Dendritic cell treated with granulocyte-macrophage colony-stimulating factor and Interleukin-4, amounts not matched to agents 40 ng/mL and 50 ng/mL, for 4 days (primary cell): ENCODE measurements around the gene CDS1.
A peak's percentile ranks its signal among the peaks of the same experiment; 100 is the strongest.
"Not testable (repeated sequence)": the region's sequence is repeated elsewhere in the genome, so short reads cannot be mapped to it uniquely, and the experiment has no call there.

Source experiments
- H3K27ac Mint-ChIP-seq: one replicate; pipeline ENCODE4 v1.8.0; 2022; ENCODE audit warnings: mild to moderate bottlenecking, mixed read lengths
- H3K27me3 Mint-ChIP-seq: one replicate; pipeline ENCODE4 v1.8.0; 2022; ENCODE audit warnings: mild to moderate bottlenecking, mixed read lengths
- H3K36me3 Mint-ChIP-seq: one replicate; pipeline ENCODE4 v1.8.0; 2022; ENCODE audit warnings: low read depth, mixed read lengths
- H3K4me1 Mint-ChIP-seq: one replicate; pipeline ENCODE4 v1.8.0; 2022; ENCODE audit warnings: low read depth, mixed read lengths
- H3K4me3 Mint-ChIP-seq: one replicate; pipeline ENCODE4 v1.8.0; 2022; ENCODE audit warnings: mild to moderate bottlenecking, moderate library complexity, mixed read lengths
- H3K9me3 Mint-ChIP-seq: one replicate; pipeline ENCODE4 v1.8.0; 2022; ENCODE audit warnings: mixed read lengths
- intact Hi-C: fragments of 100-400 bp; cut with micrococcal nuclease; formaldehyde crosslinking; loops from one replicate; pipeline ENCODE4 v1.15.0; 2022

Gene CDS1

DNA sequence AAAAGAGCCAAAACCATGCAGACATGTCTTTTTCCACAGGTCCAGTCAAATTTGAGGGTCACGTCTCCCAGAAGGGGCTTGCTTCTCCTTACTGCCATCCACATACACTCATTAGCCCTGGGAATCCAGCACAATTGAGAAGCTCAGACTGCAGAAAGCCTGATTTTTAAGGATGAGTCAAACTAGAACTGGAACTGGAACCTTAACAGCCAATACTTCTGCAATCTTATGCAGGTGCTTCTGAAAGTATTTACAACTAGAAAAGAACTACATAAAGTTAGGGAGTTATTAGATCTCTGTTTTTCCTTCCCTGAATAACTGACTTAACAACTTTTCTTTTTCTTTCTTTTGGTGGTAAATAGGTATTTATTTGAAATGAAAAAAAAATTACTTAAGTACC lies 86.3 kb downstream of the CDS1 start:
- H3K4me1 Mint-ChIP-seq, result peaks cover 18% of the 10 kb centered on the region
- intact Hi-C loops, result no loop called here
- no peaks in the 10 kb centered on the region for H3K9me3 Mint-ChIP-seq
- H3K4me3 Mint-ChIP-seq, result no peak overlapping the region
- no peaks in the 10 kb centered on the region for H3K27me3 Mint-ChIP-seq
- no peak overlapping the region for H3K27ac Mint-ChIP-seq
- peaks cover 63% of the 10 kb centered on the region for H3K36me3 Mint-ChIP-seq

DNA sequence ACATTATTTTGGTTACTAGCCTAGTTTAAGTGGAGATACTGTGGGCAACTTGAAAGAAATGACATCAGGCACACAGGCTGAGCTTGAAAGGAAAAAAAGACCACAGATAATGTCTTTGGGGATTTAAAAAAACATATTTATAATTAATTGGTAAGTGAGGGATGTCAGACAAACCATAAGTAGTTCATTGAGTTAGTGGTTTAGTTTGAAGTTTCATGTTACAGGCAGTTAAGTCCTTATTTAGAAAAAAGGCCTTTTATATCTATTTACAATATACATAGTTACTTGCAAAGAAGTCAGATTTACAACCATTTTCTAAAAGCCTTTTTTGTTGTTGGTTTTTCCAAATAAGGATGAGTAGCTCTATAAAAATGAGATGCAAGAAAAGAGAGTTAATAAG lies 89.2 kb downstream of the CDS1 start:
- H3K4me1 Mint-ChIP-seq, result peaks cover 10% of the 10 kb centered on the region
- intact Hi-C loops, result no loop called here
- H3K36me3 Mint-ChIP-seq, result peaks cover 77% of the 10 kb centered on the region

DNA sequence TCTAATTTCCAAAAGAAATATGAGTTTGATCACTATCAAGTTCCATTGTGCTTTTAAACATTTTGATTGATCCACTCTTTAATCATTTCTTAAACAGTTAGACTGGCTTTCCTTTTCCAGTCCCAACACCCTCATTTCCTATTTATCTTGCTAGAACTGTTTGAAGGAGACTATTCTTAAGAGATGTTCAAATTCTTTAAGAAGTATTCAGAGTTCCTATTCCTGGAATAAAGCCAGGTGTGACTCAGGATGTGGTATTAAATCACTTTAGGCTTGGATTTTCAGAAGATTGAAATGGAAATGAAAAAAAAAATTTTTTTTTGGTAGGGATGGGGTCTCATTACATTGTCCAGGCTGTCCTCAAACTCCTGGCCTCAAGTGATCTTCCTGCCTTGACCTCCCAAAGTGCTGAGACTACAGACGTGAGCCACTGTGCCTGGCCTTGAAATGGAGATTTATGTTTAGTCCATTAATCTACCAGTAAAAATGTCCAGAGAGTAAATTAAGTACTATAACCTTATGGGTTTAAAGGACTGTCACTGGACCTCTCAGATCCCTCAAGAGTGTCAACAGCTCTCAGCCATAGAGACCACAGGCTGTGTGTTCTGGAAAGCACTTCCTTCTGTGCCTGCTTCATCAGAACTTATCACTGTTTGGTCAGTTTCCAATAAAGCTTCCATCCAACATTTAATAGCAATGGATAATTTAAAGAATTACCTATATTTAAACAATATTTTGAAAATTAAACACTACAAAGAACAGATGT lies 90.7 kb downstream of the CDS1 start:
- intact Hi-C loops, result no loop called here
- H3K36me3 Mint-ChIP-seq, result peaks cover 84% of the 10 kb centered on the region
- no peak overlapping the region for H3K4me3 Mint-ChIP-seq
- no peak overlapping the region for H3K27ac Mint-ChIP-seq
- no peaks in the 10 kb centered on the region for H3K9me3 Mint-ChIP-seq
- H3K27me3 Mint-ChIP-seq, result no peaks in the 10 kb centered on the region
- H3K4me1 Mint-ChIP-seq, result peaks cover 5% of the 10 kb centered on the region

More for the DNA sequence above, 89.2 kb downstream of the CDS1 start:
- H3K4me3 Mint-ChIP-seq, result no peak overlapping the region
- no peaks in the 10 kb centered on the region for H3K27me3 Mint-ChIP-seq
- no peak overlapping the region for H3K27ac Mint-ChIP-seq
- H3K9me3 Mint-ChIP-seq, result no peaks in the 10 kb centered on the region

DNA sequence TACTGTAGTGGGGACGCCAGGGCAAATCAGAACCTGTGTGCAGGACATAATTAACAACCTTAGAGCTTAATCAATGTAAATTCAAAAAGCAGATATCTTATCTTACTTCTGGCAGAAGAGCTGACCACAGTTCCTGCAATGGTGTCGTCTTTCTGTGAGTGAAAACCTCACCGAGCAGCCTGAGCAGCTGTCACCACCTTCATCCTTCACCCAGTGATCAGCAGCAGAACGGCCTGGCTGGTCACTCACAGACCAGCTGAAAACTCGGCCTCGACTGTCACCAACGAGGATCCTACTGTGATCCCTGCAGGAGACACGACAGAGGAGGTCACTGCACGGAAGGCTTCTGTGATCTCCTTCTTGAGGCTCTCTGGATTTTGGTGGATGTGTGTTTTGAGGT lies 94.2 kb downstream of the CDS1 start:
- H3K4me1 Mint-ChIP-seq, result peaks cover 17% of the 10 kb centered on the region
- H3K27me3 Mint-ChIP-seq, result no peaks in the 10 kb centered on the region
- no peak overlapping the region for H3K27ac Mint-ChIP-seq
- intact Hi-C loops, result no loop called here
- H3K9me3 Mint-ChIP-seq, result no peaks in the 10 kb centered on the region
- H3K36me3 Mint-ChIP-seq, result peaks cover 96% of the 10 kb centered on the region
- H3K4me3 Mint-ChIP-seq, result no peak overlapping the region

DNA sequence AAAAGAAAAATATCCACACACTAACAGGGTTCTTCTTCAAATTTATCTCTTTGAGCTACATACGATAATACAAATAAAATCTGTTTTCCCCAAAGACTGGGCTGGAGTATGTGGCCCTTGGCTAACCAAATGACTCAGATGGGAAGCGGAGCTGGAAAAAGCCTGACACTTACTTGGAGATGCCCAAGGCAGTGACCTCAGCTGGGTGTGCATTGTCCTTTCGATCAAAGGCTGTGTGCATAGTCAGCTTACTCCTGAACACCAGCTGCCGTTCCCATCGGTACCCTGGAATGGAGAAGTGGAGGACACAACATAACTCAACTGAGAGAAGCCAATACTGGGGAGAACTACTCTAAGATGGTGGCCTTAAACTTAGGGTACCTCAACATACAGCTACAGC lies 95.1 kb downstream of the CDS1 start:
- intact Hi-C loops, result no loop called here
- Mint-ChIP-seq H3K27ac (no peak overlapping the region), H3K4me1 (peaks cover 24% of the 10 kb centered on the region), H3K4me3 (no peak overlapping the region), H3K9me3 (no peaks in the 10 kb centered on the region), H3K27me3 (no peaks in the 10 kb centered on the region), H3K36me3 (peaks cover 93% of the 10 kb centered on the region)

DNA sequence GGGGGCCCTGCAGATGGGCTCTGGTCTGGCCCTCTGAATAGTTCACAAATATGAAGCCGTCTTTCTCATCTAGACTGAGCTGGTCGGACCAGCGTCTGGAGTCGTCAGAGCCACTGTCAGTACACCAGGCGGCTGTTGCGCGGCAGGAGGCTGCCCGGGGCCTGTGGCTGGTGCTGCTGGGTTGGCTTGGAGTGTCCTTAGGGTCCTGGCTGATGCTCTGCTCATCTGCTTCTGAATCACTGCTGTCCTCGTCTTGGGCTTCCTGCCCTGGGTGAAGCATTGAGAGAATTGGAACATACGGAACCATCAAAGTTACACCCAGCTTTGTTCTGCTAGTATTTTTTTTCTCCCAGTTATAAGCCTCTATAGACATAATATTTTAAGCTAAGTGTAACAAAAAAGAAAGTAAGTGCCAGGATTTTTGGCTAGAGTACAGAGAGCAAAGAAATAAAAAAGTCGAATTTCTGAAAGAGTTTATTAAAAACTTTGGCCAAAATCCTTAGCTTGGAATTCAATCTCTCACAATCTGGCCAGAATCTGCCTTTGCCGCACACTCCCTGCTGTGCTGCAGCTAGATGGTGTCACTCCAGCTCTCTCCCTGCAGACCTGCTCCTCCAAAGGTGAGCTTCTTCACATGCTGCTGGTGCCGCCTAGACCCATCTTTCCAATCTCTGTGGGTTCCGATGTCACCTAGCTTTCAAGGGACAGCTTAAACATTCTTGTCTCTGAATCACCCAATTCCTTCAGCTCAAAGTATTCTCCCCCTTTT lies 96.2 kb downstream of the CDS1 start:
- Mint-ChIP-seq H3K27me3 (no peaks in the 10 kb centered on the region), H3K36me3 (peaks cover 93% of the 10 kb centered on the region), H3K4me3 (no peak overlapping the region), H3K27ac (peak overlapping the region; percentile 48), H3K4me1 (peaks cover 36% of the 10 kb centered on the region), H3K9me3 (no peaks in the 10 kb centered on the region)
- intact Hi-C loops, result no loop called here

DNA sequence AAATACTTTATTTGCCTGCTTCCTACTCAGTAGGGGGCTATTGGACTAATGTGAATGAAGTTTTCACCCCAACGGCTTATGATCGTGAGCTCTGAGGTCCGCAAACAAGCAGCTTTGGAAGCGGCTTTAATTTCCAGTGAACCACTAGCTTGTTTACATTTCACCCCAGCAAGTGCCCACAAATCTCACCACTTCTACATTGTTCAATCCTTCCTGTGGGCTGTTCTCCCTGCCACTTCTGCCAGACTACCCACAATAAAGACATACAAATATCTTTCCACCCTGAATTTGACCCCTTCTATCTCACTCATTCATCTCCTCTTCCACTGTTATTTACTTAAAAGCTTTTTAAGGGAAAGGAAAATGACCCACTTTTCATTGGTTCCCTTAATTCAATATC lies 98.0 kb downstream of the CDS1 start:
- peaks cover 38% of the 10 kb centered on the region for H3K4me1 Mint-ChIP-seq
- H3K9me3 Mint-ChIP-seq, result no peaks in the 10 kb centered on the region
- no peaks in the 10 kb centered on the region for H3K27me3 Mint-ChIP-seq
- H3K27ac Mint-ChIP-seq, result peak overlapping the region; percentile 43
- peaks cover 93% of the 10 kb centered on the region for H3K36me3 Mint-ChIP-seq
- intact Hi-C loops, result loop anchor here (5.0 kb wide), 1 partner anchor 99 kb away; the partner anchor contains the start of gene CDS1
- H3K4me3 Mint-ChIP-seq, result no peak overlapping the region

DNA sequence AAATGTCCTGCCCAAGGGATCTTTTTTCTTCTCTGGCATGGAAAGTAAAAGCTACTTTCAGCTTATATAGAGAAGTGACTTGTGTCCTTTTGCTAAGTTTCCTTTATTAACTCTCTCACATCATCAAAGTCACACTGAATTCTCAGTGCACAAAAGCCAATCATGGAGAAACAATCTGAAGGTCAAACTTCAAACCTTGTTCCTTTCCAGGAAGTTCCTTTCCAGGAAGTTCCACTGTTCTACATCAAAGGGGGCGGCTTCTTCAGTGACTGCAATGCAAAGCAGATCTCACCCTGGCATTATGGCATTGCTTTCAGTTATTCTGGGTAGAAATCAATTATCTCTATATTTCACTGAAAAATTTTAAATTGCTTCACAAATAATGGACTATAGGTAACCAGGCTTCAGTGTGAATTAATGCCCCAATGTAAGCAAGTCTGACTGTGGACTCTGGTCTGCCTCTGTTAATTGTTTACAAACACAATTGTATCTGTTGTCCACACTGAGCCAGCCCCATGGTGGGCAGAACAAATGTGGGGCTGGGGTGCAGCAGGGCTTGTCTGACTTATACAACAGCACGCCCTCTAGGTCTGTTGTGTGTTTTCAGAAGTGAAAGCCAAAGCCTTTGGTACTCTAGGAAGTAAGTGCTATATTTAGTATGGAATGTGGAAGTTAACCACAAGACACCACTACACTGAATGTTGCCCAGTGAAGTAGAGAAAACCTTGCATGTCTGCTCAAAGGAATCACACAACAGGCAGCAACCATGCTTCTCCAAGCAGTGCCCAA lies 98.8 kb downstream of the CDS1 start:
- Mint-ChIP-seq H3K4me1 (peaks cover 38% of the 10 kb centered on the region), H3K4me3 (peak overlapping the region; percentile 2), H3K27me3 (no peaks in the 10 kb centered on the region), H3K36me3 (peaks cover 93% of the 10 kb centered on the region), H3K27ac (peak overlapping the region; percentile 43), H3K9me3 (no peaks in the 10 kb centered on the region)
- intact Hi-C loops, result loop anchor here (5.0 kb wide), 1 partner anchor 99 kb away; the partner anchor contains the start of gene CDS1

DNA sequence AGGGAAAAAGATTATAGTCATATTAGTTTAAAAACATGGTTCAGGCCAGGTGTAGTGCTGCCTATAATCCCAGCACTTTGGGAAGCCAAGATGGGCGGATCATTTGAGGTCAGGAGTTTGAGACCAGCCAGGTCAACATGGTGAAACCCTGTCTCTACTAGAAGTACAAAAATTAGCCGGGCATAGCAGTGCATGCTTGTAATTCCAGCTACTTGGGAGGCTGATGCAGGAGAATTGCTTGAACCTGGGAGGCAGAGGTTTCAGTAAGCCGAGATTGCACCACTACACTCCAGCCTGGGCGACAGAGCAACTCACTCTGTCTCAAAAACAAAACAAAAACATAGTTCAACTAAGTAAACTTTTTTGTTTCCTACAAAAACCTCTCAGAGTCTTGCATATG lies 99.7 kb downstream of the CDS1 start:
- intact Hi-C loops, result loop anchor here (5.0 kb wide), 1 partner anchor 100 kb away; the partner anchor contains the start of gene CDS1
- Mint-ChIP-seq H3K27ac (peak overlapping the region; percentile 43), H3K4me1 (peaks cover 38% of the 10 kb centered on the region), H3K36me3 (peaks cover 92% of the 10 kb centered on the region)
- H3K4me3 Mint-ChIP-seq, H3K27me3 Mint-ChIP-seq, H3K9me3 Mint-ChIP-seq: not testable (repeated sequence)

DNA sequence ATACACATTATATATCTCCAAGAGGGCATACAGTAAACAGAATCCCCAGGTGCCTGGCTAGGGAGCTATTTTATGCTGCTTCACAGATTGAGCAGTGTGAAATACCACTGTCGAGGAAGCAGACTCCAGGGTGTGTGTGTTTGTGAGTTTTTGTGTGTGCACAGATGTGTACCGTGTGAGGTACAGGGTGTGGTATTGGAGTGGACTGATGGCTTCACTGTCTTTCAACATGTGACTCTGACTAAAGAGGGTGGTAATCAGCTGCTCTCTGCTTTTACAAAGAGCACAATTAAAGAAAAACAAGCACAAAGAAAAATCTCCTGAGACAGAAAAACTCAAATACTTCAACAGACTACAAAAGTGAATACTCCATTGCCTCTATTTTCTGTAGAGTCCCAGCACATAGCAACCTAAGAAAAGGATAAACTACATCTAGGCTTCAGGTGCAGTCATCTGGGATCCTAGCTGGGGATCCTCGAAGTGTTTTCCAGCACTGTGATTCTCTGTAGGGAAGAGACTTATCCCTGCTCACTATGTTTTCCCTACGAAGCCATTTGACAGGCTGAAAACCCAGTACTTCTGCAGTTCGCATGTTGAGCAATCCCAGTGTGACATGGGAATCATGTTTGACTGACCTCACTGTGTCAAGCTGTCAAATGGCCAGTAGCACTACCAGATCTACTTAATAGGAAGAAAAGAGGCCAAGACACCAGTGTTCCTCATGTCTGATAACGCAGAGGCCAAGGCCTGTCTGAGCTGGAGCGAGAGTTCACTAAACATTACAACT lies 100.3 kb downstream of the CDS1 start:
- no peaks in the 10 kb centered on the region for H3K27me3 Mint-ChIP-seq
- H3K36me3 Mint-ChIP-seq, result peaks cover 92% of the 10 kb centered on the region
- peaks cover 40% of the 10 kb centered on the region for H3K4me1 Mint-ChIP-seq
- H3K9me3 Mint-ChIP-seq, result no peaks in the 10 kb centered on the region
- no peak overlapping the region for H3K4me3 Mint-ChIP-seq
- intact Hi-C loops, result loop anchor here (5.0 kb wide), 1 partner anchor 101 kb away; the partner anchor contains the start of gene CDS1
- peak overlapping the region; percentile 43 for H3K27ac Mint-ChIP-seq

DNA sequence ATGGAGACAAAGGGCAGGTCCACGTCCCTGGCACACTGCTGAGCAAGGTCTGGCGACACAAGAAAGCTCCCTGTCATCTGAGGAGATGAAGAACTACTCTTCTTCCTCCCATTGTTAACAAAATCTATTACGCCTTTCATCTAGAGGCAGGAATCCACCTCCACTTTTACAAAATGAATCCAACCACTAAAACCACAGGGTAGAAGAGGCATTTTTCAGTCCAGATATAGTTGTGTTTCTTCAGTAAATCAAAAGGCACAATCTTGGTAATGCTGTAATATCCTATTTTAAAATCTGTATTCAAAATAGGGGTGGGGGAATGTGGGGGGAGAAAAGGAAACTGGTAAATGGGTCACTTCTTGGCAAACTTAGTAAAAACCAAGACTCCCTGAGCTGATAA lies 101.4 kb downstream of the CDS1 start:
- H3K27me3 Mint-ChIP-seq, result no peaks in the 10 kb centered on the region
- H3K36me3 Mint-ChIP-seq, result peaks cover 91% of the 10 kb centered on the region
- no peak overlapping the region for H3K4me3 Mint-ChIP-seq
- no peak overlapping the region for H3K27ac Mint-ChIP-seq
- H3K4me1 Mint-ChIP-seq, result peaks cover 43% of the 10 kb centered on the region
- intact Hi-C loops, result loop anchor here (5.0 kb wide), 1 partner anchor 102 kb away; the partner anchor contains the start of gene CDS1
- H3K9me3 Mint-ChIP-seq, result no peaks in the 10 kb centered on the region

DNA sequence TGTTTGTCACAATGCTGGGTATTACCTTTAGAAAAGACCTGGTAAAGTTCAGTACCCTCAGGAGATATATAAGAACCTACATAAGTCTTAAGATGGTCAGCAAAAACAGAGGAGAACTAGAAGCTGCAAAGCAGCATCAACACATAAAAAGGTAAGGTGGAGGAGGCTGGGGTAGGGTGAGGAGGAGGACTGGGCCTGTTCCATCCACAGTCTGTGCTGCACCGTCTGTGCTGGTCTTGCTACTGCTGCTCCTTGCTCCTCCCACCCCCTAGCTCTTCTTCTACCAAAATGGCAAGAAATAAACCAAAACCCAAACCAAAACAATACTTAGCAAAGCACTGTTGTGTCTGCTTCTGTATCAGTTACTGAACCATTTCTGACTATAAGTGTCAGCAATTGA lies 102.2 kb downstream of the CDS1 start:
- no peaks in the 10 kb centered on the region for H3K9me3 Mint-ChIP-seq
- intact Hi-C loops, result no loop called here
- H3K4me3 Mint-ChIP-seq, result no peak overlapping the region
- peaks cover 88% of the 10 kb centered on the region for H3K36me3 Mint-ChIP-seq
- H3K27ac Mint-ChIP-seq, result no peak overlapping the region
- no peaks in the 10 kb centered on the region for H3K27me3 Mint-ChIP-seq
- H3K4me1 Mint-ChIP-seq, result peaks cover 43% of the 10 kb centered on the region

DNA sequence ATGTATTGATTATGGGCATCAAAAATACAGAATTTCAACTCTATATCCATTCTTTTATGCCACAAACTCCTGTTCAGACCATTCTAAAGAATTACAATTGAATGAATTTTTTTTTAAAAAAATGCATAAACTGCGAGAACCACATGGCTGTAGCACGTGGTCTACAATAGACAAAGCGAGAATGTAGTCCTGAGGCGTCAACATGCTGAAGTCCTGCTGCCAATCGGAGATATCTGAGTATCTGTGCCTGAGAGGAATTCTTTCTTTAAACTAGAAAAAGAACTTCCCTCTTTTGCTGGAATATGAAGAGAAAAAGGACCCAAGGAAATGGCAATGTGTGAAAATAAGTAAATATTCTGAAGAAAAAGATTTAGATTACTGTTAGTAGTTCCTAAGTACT lies 105.7 kb downstream of the CDS1 start:
- peaks cover 91% of the 10 kb centered on the region for H3K36me3 Mint-ChIP-seq
- no peak overlapping the region for H3K27ac Mint-ChIP-seq
- no peaks in the 10 kb centered on the region for H3K9me3 Mint-ChIP-seq
- H3K4me3 Mint-ChIP-seq, result no peak overlapping the region
- H3K4me1 Mint-ChIP-seq, result peaks cover 33% of the 10 kb centered on the region
- no peaks in the 10 kb centered on the region for H3K27me3 Mint-ChIP-seq
- intact Hi-C loops, result no loop called here
